K562 (cell line): ENCODE measurements around the gene LRCH1. TPM values are rescaled to one million over a fixed set of nuclear protein-coding genes. Genes with fewer than 3 reads are reported as not detected.
A peak's percentile ranks its signal among the peaks of the same experiment; 100 is the strongest.

Experiments used
- CUX1 ChIP-seq: fragments of 200-800 bp; sonication (Bioruptor generic); IDR thresholded peaks from 2 replicates; pipeline ENCODE4 v1.6.1; 2016; ENCODE audit warnings: missing genetic modification characterization, missing compliant biosample characterization
- DNMT1 ChIP-seq: fragments of 450-650 bp; IDR thresholded peaks from 2 replicates; pipeline ENCODE4 v1.6.1; 2016; ENCODE audit warnings: antibody characterized with exemption, mild to moderate bottlenecking
- E2F8 ChIP-seq: fragments of 450-650 bp; IDR thresholded peaks from 2 replicates; pipeline ENCODE4 v1.7.1; 2018; ENCODE audit warnings: mild to moderate bottlenecking, low read depth; ENCODE audit not compliant: partially characterized antibody
- ETV1 ChIP-seq: fragments of 450-650 bp; conservative IDR thresholded peaks from 2 replicates; pipeline ENCODE4 v1.6.1; 2016; ENCODE audit warnings: missing genetic modification characterization, control low read depth, low read depth, missing compliant biosample characterization
- MEF2A ChIP-seq: IDR thresholded peaks from 2 replicates; pipeline ENCODE4 v1.6.1; 2011; ENCODE audit warnings: low read depth, mild to moderate bottlenecking, low read length, moderate library complexity; ENCODE audit not compliant: control insufficient read depth
- MTA2 ChIP-seq: fragments of 450-650 bp; IDR thresholded peaks from 2 replicates; pipeline ENCODE4 v1.6.1; 2016; ENCODE audit warnings: low read depth
- NR4A1 ChIP-seq, 2 experiments: fragments of 250-450 bp in 1 of 2; fragments of 450-650 bp in 1 of 2; sonication (Bioruptor Pico) in 1 of 2; IDR thresholded peaks; 2 replicates each; pipeline versions ENCODE4 v1.4.0 to v1.6.1; 2016 to 2020; ENCODE audit warnings: mild to moderate bottlenecking in 2 of 2, missing compliant biosample characterization in 1 of 2, missing genetic modification characterization in 1 of 2, moderate library complexity in 1 of 2
- OTX1 ChIP-seq: fragments of 450-650 bp; formaldehyde crosslinking; IDR thresholded peaks from 2 replicates; pipeline ENCODE4 v1.4.0; 2022; ENCODE audit warnings: mild to moderate bottlenecking
- PKNOX1 ChIP-seq: fragments of 450-650 bp; IDR thresholded peaks from 2 replicates; pipeline ENCODE4 v1.6.1; 2016
- PTBP1 ChIP-seq: fragments of 200-400 bp; formaldehyde crosslinking; IDR thresholded peaks from 2 replicates; pipeline ENCODE4 v1.6.1; 2017; ENCODE audit warnings: low read depth, low read length
- PURB ChIP-seq: sonication (generic); formaldehyde crosslinking; IDR thresholded peaks from 2 replicates; pipeline ENCODE4 v1.9.0; 2021; ENCODE audit warnings: low read depth, mild to moderate bottlenecking, missing genetic modification reagents
- SRSF7 ChIP-seq: fragments of 200-400 bp; formaldehyde crosslinking; optimal IDR thresholded peaks from 2 replicates; pipeline ENCODE3; 2017; ENCODE audit warnings: mild to moderate bottlenecking, low read depth, low read length
- ZKSCAN1 ChIP-seq: fragments of 150-350 bp; IDR thresholded peaks from 2 replicates; pipeline ENCODE4 v1.6.1; 2016; ENCODE audit warnings: low read depth, low read length
- ZNF133 ChIP-seq: fragments of 250-450 bp; sonication (Bioruptor Pico); IDR thresholded peaks from 2 replicates; pipeline ENCODE4 v1.4.0; 2020; ENCODE audit warnings: mild to moderate bottlenecking
- ZNF3 ChIP-seq: fragments of 250-450 bp; sonication (Bioruptor Pico); IDR thresholded peaks from 2 replicates; pipeline ENCODE4 v1.5.0; 2021; ENCODE audit warnings: mild to moderate bottlenecking, moderate library complexity
- ZNF431 ChIP-seq: sonication (generic); formaldehyde crosslinking; IDR thresholded peaks from 2 replicates; pipeline ENCODE4 v1.8.0; 2022; ENCODE audit warnings: mild to moderate bottlenecking, missing genetic modification reagents
- ZNF778 ChIP-seq: fragments of 450-650 bp; formaldehyde crosslinking; IDR thresholded peaks from 2 replicates; pipeline ENCODE4 v1.4.0; 2020; ENCODE audit warnings: mild to moderate bottlenecking, moderate library complexity
- ZNF830 ChIP-seq: fragments of 250-450 bp; sonication (Bioruptor Pico); IDR thresholded peaks from 2 replicates; pipeline ENCODE4 v1.5.0; 2021; ENCODE audit warnings: mild to moderate bottlenecking
- polyA plus RNA-seq, 8 experiments: library from polyadenylated mRNA; depleted of rRNA in 4 of 8; stranded (reverse) in 5 of 8; unstranded in 3 of 8; fragments of >200 nt; fragmentation: Nextera tagmentation in 2 of 8; fragmentation: Illumina TruSeq in 1 of 8; extraction: Ambion mirVana in 2 of 8; extraction: Trizol in 1 of 8; gene quantifications; 2 replicates each; pipeline versions ENCODE4 v1.2.1 to v1.2.3, GENCODE V29; 2011 to 2014; ENCODE audit warnings: inconsistent platforms in 1 of 8, missing spikeins in 1 of 8
- total RNA-seq, 7 experiments: library from RNA; depleted of rRNA in 6 of 7; stranded (reverse); fragments of >200 nt in 6 of 7; fragmentation: Illumina TruSeq in 2 of 7; extraction: Trizol in 2 of 7; gene quantifications; 2 replicates each; pipeline versions ENCODE4 v1.2.1 to v1.2.3, GENCODE V29; 2011 to 2021; ENCODE audit warnings: low replicate concordance in 1 of 7

LRCH1 gene
- total and polyA plus RNA-seq, 9 of the 15 experiments (the other 6 are each of a cell fraction or from before 2014, with no cell fraction given), result 1.1 to 6.8 (median 3.7) TPM

- TF ChIP-seq CUX1 (CRISPR knock-in tag) (no peak), NR4A1 (CRISPR knock-in tag; IDR thresholded peaks at IDR 0.05) (no peak), NR4A1 (tag; IDR thresholded peaks at IDR 0.05) (no peak), ZNF431 (CRISPR knock-in tag) (no peak), MTA2 (no peak), ETV1 (tag) (peak; percentile 85), DNMT1 (no peak), ZKSCAN1 (no peak), SRSF7 (no peak), MEF2A (no peak), E2F8 (no peak), PTBP1 (no peak), ZNF3 (CRISPR knock-in tag) (no peak), ZNF830 (no peak), ZNF133 (no peak), ZNF778 (no peak), OTX1 (CRISPR knock-in tag) (no peak), PKNOX1 (no peak), PURB (no peak)
Observed at GRCh38 chr13:46553886-46554858, 1.2 kb downstream of the LRCH1 start (continued).
